K562 (cell line): ENCODE data around the gene MAN1A1.

Experiments used
- CC2D1A ChIP-seq: fragments of 450-650 bp; IDR thresholded peaks from 2 replicates; pipeline ENCODE4 v1.6.1; 2017; ENCODE audit warnings: mild to moderate bottlenecking
- CTBP1 ChIP-seq: fragments of 450-650 bp; IDR thresholded peaks from 2 replicates; pipeline ENCODE4 v1.6.1; 2016; ENCODE audit warnings: borderline replicate concordance
- NFYB ChIP-seq: IDR thresholded peaks from 2 replicates; pipeline ENCODE4 v1.6.1; 2011; ENCODE audit warnings: mild to moderate bottlenecking, moderate library complexity; ENCODE audit not compliant: insufficient read length; ENCODE audit errors: extremely low read depth
- PHF20 ChIP-seq: fragments of 450-650 bp; IDR thresholded peaks from 2 replicates; pipeline ENCODE4 v1.6.1; 2018; ENCODE audit not compliant: partially characterized antibody
- PHF8 ChIP-seq: fragments of 200-600 bp; sonication (generic); IDR thresholded peaks from 2 replicates; pipeline ENCODE4 v1.6.1; 2012; ENCODE audit warnings: mixed run types, mild to moderate bottlenecking, inconsistent platforms, low read length, moderate library complexity, borderline replicate concordance
- U2AF1 ChIP-seq: fragments of 200-400 bp; formaldehyde crosslinking; optimal IDR thresholded peaks from 2 replicates; pipeline ENCODE3; 2017; ENCODE audit warnings: mild to moderate bottlenecking, low read depth, low read length, moderate library complexity
- ZBTB1 ChIP-seq: sonication (generic); formaldehyde crosslinking; IDR thresholded peaks from 2 replicates; pipeline ENCODE4 v1.8.1; 2023; ENCODE audit warnings: missing genetic modification reagents, low read depth, mild to moderate bottlenecking, borderline replicate concordance
- ZFX ChIP-seq: sonication (generic); formaldehyde crosslinking; IDR thresholded peaks from 2 replicates; pipeline ENCODE4 v1.8.0; 2022; ENCODE audit warnings: mild to moderate bottlenecking, missing genetic modification reagents, moderate library complexity
- ZNF444 ChIP-seq: fragments of 250-450 bp; sonication (Bioruptor Pico); IDR thresholded peaks from 2 replicates; pipeline ENCODE4 v1.4.0; 2020; ENCODE audit warnings: mild to moderate bottlenecking, moderate library complexity
- ZZZ3 ChIP-seq: fragments of 450-650 bp; IDR thresholded peaks from 2 replicates; pipeline ENCODE4 v1.6.1; 2016; ENCODE audit warnings: antibody characterized with exemption, mild to moderate bottlenecking, moderate library complexity

GRCh38 chr6:119147101-119148053 lies 202.2 kb downstream of the MAN1A1 start:
- TF ChIP-seq CC2D1A, result peak; percentile 65; the same call in 1 of the 2 replicates
- no peak for TF ChIP-seq NFYB
- TF ChIP-seq PHF20, result no peak
- TF ChIP-seq U2AF1, result no peak
- TF ChIP-seq CTBP1, result no peak; the same call in 1 of the 2 replicates
- no peak for TF ChIP-seq ZFX (CRISPR knock-in tag)
- no peak for TF ChIP-seq ZNF444
- TF ChIP-seq ZBTB1 (CRISPR knock-in tag), result no peak
- no peak for TF ChIP-seq ZZZ3
- no peak for TF ChIP-seq PHF8
